Kidney tubule cell (primary cell): ENCODE results near the gene USP12.
"Not testable (repeated sequence)": the region's sequence is repeated elsewhere in the genome, so short reads cannot be mapped to it uniquely, and the experiment has no call there.

Experiments
- DNase-seq: peaks from one replicate; pipeline ENCODE4 v3.0.0-alpha.2; 2018; ENCODE audit warnings: low spot score

The USP12 gene

DNA sequence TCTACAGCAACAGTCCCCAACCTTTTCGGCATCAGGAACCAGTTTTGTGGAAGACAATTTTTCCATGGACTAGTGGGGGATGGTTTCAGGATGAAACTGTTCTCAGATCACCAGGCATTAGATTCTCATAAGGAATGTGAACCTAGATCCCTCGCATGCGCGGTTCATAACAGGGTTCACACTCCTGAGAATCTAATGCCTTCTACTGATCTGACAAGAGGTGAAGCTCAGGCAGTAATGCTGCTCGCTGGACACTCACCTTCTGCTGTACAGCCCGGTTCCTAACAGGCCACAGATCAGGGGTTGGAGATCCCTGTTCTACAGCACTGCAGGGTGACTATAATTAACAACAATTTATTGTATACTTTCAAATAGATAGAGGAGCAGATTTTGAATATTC lies 21.9 kb downstream of the USP12 start:
- no peak for DNase-seq

DNA sequence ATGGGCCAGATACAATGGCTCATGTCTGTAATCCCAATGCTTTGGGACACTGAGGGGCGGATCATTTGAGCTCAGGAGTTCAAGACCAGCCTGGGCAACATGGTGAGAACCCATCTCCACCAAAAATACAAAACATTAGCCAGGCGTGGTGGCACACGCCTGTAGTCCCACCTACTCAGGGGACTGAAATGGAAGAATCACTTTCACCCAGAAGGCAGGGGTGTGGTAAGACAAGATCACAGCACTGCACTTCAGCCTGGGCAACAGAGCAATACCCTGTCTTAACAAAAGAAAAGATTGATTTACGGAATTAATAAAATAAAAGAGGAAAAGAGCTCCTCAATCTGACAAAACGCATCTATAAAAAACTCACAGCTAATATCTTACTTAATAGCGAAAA lies 22.7 kb downstream of the USP12 start:
- no peak for DNase-seq

DNA sequence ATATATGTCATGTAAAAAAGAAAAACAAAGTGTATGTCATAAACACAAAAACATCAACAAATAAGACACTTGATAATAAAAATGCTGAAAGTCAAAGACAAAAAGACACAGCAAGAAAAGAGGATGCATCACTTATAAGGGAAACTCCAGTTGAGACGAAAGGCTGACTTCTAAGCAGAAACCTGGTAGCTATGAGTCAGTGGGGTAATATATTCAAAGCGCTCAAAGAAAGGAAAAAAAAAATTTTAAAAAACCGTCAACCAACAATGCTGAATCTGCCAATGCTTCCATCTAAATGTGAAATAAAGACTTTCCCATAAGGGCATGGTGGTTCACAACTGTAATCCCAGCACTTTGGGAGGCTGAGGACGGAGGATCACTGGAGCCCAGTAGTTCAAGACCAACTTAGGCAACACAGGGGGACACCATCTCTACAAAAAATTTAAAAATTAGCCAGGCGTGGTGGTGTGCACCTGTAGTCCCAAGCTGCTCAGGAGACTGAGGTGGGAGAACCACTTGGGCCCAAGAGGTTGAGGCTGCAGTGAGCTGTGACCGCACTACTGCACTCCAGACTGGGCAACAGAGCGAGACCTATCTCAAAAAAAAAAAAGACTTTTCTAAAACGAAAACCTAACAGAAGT lies 24.0 kb downstream of the USP12 start:
- DNase-seq, result peak; percentile 51

DNA sequence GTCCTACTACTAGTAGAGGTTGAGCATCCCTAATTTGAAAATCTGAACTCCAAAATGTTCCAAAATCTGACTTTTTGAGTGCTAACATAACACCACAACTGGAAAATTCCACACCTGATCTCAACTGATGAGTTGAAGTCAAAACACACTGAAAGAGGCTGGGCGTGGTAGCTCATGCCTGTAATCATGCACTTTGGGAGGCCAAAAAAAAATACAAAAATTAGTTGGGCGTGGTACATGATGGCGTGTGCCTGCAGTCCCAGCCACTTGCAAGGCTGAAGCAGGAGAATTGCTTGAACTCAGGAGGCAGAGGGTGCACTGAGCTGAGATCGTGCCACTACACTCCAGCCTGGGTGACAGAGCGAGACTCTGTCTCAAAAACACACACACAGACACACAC lies 29.9 kb downstream of the USP12 start:
- no peak for DNase-seq

- DNase-seq, result not testable (repeated sequence)
These were observed 30.5 kb downstream of the USP12 start for GRCh38 chr13:27141159-27141558.

GRCh38 chr13:27140060-27140459 lies 31.6 kb downstream of the USP12 start:
- DNase-seq, result no peak

DNA sequence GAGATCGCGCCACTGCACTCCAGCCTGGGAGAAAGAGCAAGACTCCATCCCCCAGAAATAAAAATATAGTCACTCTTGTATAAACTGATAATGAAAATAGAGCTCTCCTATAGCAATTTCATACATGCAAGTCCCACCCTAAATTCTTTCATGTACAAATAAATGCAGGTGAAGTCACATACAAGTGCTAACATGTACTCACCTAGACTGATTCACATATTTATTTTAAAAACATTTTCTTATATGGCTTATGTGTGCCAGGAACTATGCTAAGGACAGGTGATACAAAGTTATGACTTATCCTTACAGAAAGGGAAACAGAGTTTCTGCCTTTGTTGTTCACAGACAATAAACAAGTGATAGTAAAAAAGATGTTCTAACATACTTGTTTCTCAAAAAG lies 32.0 kb downstream of the USP12 start:
- no peak for DNase-seq

DNA sequence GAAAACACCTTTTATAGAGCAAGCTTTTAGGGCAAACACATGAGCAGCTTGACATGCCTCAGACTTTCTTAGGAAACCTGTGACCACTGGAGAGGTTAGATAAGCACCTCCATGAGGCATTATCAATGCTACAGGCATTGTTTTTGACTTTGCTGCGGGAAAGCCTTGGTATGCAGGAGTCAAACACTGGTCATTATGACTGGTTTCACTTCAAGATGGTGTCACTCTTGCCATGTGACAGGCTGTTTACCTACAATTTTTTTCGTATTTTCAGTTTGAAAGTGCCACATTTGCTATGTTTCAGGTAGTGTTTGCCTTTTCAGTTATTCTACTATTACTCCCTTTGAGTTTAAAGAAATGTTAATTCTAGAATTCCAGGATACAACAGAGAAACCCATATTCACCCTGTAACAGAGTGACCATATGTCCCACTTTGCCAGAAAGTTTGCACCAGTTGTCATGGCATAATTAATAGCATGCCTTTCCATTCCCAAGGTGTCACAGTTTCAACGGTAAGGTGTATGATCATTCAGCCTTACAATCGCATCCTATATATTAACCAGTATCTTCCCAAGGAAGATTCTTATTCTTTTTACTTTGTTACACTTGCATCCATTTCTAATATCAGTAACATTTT lies 33.0 kb downstream of the USP12 start:
- no peak for DNase-seq

DNA sequence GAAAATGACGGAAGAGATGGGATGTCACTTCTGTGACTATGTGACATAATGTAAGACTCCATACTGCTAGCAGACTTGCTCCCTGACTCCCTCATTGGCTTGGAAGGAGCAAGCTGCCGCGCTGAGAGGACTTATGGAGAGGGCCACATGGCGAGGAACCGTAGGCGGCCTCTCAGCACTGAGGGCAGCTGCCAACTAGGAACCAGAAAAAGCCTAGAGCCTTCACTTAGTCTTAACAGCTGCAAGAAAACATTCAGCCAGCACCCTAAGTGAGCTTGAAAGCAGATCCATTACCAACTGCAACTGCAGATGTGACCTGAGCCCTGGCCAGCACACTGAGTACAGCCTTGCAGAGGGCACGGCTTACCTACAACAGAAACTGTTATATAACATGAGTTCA lies 33.9 kb downstream of the USP12 start:
- no peak for DNase-seq

DNA sequence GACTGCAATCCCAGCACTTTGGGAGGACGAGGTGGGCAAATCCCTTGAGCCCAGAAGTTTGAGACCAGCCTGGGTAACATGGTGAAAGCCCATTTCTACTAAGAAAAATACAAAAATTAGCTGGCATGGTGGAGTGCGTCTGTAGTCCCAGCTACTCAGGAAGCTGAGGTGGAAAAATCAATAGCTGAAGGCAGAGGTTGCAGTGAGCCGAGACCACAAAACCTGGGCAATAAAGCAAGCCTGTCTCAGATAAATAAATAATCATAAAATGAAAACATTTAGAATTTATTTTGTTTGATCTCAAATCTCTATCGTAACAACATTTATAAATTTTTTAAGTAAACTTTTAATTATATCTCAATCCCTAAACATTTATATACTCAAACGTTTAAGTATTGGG lies 36.6 kb downstream of the USP12 start:
- no peak for DNase-seq

DNA sequence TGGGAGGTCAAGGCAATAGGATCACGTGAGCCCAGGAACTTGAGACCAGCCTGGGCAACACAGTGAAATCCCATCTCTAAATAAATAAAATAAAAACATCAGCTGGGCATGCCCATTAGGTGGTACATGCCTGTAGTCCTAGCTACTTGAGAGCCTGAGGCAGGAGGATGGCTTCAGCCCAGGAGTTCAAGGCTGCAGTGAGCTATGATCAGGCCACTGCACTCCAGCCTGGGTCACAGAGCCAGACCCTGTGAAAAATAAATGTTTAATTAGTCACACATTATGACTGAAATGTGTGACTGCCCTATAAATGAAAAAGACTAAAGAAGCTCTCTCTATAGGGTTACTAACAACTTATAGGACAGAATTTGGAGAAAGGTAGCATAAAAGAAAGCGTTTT lies 37.7 kb downstream of the USP12 start:
- peak; percentile 17 for DNase-seq

DNA sequence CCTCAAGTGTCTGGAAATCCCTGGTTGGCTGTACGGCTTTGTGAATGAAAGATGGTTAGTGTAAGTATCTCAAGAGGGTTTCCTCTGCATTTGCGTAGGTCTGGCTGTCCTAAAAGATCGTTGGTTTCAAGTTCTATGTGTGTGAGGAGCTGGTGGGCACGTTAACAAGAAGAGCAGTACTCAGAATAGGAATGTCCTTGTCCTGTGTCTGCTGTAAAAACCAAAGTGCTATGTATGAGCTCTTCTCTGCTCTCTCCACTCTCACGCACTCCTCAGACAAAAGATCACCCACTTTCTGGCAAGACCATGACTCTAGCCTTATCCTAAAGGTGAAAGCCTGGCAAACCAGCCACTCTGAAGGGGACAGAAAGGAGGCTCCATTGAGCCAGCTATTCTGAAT lies 39.1 kb downstream of the USP12 start:
- no peak for DNase-seq

DNA sequence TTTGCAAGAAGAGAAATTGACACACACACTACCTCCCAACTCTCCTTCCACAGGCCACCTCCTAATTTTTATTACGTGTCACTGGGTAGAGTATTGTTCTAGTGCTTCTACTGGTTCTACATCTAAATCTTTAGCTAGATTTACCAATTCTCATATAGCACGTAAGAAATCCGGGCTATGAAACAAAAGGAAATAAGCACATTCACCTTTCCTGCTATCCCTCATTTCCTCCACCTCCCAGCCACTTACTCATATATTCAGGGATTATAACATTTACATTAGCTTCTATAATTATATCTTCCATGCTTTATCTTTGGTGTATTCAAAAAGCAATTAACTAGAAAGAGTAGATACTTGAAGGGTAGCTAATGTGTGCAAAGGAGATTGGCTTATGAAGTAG lies 39.7 kb downstream of the USP12 start:
- DNase-seq, result no peak

GRCh38 chr13:27130979-27131623 lies 40.5 kb downstream of the USP12 start:
- DNase-seq, result peak; percentile 93

GRCh38 chr13:27130223-27130978 lies 41.2 kb downstream of the USP12 start:
- DNase-seq, result peak; percentile 44

DNA sequence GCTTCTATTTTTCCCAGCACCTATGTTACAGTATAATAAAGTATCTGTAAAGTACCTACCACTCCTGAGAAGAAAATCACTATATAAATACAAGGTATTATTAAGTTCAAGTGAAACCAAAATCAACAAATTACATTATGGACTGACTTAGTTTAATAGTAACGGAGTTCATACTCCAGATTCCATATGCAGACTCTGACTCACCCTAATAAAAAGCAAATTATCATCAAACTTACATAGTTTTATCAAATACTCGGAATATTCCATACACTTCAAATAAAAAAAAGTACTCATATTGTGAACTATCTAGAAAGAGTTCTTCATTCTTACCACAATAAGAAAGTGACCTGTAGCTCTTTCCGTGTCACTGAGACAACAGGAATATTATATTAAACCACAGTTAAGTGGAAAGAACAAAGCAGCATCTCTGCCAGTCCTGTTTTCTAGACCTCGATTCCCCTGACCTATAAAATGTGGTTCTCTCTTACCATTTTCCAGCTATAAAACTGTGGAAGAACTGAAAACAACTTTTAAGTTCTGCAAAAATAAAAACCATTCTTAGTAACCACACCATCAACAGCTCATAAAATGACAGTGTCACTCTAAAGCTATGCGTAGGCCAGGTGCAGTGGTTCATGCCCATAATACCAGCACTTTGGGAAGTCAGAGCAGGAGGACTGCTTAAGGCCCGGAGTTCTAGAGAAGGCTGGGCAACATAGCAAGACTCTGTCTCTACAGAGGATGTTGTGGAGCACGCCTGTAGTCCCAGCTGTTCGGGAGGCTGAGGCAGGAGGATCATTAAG lies 42.6 kb downstream of the USP12 start:
- no peak for DNase-seq

DNA sequence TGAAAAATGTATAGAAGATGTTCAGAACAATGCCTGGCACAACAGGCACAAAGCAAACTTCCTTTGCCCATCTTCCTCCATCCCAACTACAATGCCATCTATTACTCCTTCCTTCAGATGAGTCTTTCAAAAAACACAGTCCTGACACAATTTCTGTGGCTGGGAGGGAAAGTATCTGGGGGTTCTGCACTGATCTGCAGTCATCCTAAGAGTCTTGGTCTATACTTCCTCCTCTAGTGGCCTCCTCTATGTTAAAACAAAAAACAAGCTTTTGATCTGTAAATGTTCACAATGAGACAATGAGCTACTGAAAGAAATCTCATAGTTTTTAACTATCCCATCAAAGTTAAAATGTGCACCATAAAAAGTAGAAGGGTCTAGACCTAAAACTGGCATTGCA lies 44.8 kb downstream of the USP12 start:
- no peak for DNase-seq

DNA sequence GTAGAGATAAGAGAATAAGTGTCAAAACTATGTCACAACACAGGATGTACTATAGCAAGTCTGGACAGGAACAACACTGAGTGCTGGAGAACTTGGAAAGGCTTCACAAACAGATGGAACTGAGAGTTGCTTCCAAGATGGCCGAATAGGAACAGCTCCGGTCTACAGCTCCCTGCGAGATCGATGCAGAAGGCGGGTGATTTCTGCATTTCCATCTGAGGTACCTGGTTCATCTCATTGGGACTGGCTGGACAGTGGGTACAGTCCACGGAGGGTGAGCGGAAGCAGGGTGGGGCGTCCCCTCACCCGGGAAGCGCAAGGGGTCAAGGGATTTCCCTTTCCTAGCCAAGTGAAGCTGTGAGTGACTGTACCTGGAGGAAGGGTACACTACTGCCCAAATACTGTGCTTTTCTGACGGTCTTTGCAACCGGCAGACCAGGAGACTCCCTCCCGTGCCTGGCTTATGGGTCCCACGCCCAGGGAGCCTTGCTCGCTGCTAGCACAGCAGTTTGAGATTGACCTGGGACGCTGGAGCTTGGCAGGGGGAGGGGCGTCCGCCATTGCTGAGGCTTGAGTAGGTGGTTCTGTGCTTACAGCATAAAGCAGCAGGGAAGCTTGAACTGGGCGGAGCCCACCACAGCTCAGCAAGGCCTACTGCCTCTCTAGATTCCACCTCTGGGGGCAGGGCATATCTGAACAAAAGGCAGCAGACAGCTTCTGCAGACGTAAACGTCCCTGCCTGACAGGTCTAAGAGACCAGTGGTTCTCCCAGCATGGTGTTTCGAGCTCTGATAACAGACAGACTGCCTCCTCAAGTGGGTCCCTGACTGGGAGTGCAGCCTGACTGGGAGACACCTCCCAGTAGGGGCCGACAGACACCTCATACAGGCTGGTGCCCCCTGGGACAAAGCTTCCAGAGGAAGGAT lies 46.0 kb downstream of the USP12 start:
- DNase-seq, result no peak

GRCh38 chr13:27124571-27124970 lies 47.0 kb downstream of the USP12 start:
- no peak for DNase-seq

GRCh38 chr13:27123445-27123844 lies 48.2 kb downstream of the USP12 start:
- not testable (repeated sequence) for DNase-seq

DNA sequence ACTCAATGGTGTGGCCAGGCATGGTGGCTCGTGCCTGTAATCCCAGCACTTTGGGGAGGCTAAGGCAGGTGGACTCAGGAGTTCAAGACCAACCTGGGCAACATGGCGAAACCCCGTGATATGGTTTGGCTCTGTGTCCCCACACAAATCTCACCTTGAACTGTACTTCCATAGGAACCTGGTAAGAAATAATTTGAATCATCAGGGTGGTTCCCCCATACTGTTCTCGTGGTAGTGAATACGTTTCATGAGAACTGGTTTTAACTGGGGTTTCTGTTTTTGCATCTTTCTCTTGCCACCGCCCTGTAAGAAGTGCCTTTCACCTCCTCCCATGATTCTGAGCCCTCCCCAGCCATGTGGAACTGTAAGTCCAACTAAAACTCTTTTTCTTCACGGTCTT lies 49.6 kb downstream of the USP12 start:
- no peak for DNase-seq
